HL-60 (cell line): ENCODE results near the gene TOX4.

Source experiments
- DNase-seq, 2 experiments: peaks; one replicate each; pipeline ENCODE4 v3.0.0-alpha.2; 2010 to 2020; ENCODE audit warnings: low read depth in 1 of 2, low spot score in 1 of 2
- H3K27ac ChIP-seq: fragments of 250-450 bp; sonication (Bioruptor Pico); replicated peaks from 2 replicates; pipeline ENCODE4 v1.5.1; 2020; ENCODE audit warnings: mild to moderate bottlenecking, moderate library complexity
- H3K27me3 ChIP-seq: fragments of 250-450 bp; sonication (Bioruptor Pico); 2 replicates; pipeline ENCODE4 v1.5.1; 2021; ENCODE audit warnings: mild to moderate bottlenecking, moderate library complexity; ENCODE audit not compliant: insufficient read depth, poor library complexity, severe bottlenecking
- H3K4me3 ChIP-seq: replicated peaks from 2 replicates; pipeline ENCODE4 v1.5.1; 2011; ENCODE audit warnings: mild to moderate bottlenecking, control low read depth, low read length; ENCODE audit not compliant: insufficient read depth
- GABPA ChIP-seq: IDR thresholded peaks from 2 replicates; pipeline ENCODE4 v1.6.1; 2012; ENCODE audit warnings: low read depth
- POLR2AphosphoS5 ChIP-seq: IDR thresholded peaks from 2 replicates; pipeline ENCODE4 v1.6.1; 2012; ENCODE audit warnings: low read depth
- SPI1 ChIP-seq: IDR thresholded peaks from 2 replicates; pipeline ENCODE4 v1.6.1; 2012; ENCODE audit warnings: low read depth, mild to moderate bottlenecking, borderline replicate concordance
- TF ChIP-seq, protein P1 (sequence below): IDR thresholded peaks from one replicate; pipeline ENCODE4 v1.5.1; 2011; ENCODE audit warnings: low read length, control low read depth, inconsistent platforms; ENCODE audit not compliant: insufficient read depth
- TF ChIP-seq, protein P2 (sequence below): IDR thresholded peaks from 2 replicates; pipeline ENCODE4 v1.6.1; 2012; ENCODE audit warnings: low read depth; ENCODE audit not compliant: insufficient replicate concordance

TOX4 gene

DNA sequence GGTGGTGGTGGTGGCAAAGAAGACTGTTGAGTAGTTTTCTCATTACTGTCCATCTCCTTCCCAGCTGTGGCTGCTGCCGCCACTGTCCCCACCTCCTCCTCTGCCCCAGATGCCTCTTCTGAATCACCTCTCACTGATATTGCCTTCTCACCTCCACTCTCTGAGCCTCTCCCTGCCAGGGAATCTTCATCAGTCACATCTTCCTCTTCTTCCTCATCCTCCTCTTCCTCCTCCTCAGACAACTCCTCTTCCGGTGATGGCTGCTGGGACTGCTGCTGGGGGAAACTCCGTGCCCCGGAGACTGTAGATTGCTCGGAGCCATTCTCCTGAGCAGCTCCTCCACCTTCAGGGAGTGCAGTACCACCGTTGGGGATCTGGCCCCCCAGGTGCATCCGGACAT is 46.2 kb downstream of the TOX4 start:
- DNase-seq: no peak
- Histone ChIP-seq H3K27me3 (peaks cover 15% of the 10 kb centered on the region), H3K27ac (no peak overlapping the region), H3K4me3 (no peak overlapping the region)
- TF ChIP-seq, protein P1, sequence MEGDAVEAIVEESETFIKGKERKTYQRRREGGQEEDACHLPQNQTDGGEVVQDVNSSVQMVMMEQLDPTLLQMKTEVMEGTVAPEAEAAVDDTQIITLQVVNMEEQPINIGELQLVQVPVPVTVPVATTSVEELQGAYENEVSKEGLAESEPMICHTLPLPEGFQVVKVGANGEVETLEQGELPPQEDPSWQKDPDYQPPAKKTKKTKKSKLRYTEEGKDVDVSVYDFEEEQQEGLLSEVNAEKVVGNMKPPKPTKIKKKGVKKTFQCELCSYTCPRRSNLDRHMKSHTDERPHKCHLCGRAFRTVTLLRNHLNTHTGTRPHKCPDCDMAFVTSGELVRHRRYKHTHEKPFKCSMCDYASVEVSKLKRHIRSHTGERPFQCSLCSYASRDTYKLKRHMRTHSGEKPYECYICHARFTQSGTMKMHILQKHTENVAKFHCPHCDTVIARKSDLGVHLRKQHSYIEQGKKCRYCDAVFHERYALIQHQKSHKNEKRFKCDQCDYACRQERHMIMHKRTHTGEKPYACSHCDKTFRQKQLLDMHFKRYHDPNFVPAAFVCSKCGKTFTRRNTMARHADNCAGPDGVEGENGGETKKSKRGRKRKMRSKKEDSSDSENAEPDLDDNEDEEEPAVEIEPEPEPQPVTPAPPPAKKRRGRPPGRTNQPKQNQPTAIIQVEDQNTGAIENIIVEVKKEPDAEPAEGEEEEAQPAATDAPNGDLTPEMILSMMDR: no peak
- TF ChIP-seq, protein P2, sequence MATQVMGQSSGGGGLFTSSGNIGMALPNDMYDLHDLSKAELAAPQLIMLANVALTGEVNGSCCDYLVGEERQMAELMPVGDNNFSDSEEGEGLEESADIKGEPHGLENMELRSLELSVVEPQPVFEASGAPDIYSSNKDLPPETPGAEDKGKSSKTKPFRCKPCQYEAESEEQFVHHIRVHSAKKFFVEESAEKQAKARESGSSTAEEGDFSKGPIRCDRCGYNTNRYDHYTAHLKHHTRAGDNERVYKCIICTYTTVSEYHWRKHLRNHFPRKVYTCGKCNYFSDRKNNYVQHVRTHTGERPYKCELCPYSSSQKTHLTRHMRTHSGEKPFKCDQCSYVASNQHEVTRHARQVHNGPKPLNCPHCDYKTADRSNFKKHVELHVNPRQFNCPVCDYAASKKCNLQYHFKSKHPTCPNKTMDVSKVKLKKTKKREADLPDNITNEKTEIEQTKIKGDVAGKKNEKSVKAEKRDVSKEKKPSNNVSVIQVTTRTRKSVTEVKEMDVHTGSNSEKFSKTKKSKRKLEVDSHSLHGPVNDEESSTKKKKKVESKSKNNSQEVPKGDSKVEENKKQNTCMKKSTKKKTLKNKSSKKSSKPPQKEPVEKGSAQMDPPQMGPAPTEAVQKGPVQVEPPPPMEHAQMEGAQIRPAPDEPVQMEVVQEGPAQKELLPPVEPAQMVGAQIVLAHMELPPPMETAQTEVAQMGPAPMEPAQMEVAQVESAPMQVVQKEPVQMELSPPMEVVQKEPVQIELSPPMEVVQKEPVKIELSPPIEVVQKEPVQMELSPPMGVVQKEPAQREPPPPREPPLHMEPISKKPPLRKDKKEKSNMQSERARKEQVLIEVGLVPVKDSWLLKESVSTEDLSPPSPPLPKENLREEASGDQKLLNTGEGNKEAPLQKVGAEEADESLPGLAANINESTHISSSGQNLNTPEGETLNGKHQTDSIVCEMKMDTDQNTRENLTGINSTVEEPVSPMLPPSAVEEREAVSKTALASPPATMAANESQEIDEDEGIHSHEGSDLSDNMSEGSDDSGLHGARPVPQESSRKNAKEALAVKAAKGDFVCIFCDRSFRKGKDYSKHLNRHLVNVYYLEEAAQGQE: no peak
- TF ChIP-seq POLR2AphosphoS5 (no peak), SPI1 (no peak)

DNA sequence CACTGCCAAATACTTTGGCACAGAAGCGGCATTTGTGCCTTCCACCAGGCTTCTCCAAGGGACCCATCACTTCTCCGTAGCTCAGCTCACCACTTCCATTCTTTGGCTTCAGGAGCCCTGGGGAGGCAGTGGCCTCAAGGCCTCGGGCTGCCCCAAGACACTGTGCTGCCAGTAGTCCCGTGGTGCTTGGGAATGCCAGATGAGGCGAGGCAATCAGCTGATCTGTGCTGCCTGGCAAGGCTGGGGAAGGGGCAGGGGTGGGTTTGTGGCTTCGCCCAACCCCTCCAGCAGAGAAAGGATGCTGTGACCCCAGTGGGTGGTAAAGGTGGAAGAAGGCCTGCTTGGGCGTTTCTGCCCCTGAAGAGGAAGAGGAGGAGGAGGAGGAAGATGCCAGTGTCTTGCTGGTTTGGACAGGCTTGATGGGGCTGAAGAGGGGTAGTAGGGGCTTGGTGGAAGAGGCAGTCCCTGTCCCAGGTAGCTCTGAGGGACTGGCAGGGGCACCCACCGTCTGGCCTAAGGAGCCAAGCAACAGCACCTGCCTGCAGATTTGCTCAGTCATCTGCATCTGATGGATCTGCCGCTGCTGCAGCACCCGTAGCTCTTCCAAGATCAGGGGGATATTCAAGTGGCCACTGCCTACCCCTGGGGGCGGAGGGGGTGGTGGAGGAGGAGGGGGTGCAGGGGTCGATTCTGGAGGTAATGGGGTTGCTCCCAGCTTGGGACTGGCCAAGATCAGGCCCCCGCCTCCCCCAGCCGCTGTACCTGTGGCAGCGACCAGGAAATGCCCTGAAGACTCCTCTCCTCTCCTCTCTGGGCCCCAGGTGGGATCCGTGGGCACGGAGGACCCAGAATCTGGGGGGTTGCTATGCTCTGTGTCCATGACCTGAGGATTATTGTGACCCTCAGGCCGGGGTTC is 47.8 kb downstream of the TOX4 start:
- Histone ChIP-seq H3K27ac (no peak overlapping the region), H3K27me3 (peaks cover 15% of the 10 kb centered on the region), H3K4me3 (no peak overlapping the region)
- no peak for TF ChIP-seq SPI1
- TF ChIP-seq, protein P1: no peak
- TF ChIP-seq, protein P2: no peak
- no peak for TF ChIP-seq GABPA
- no peak for TF ChIP-seq POLR2AphosphoS5
- no peak for DNase-seq

DNA sequence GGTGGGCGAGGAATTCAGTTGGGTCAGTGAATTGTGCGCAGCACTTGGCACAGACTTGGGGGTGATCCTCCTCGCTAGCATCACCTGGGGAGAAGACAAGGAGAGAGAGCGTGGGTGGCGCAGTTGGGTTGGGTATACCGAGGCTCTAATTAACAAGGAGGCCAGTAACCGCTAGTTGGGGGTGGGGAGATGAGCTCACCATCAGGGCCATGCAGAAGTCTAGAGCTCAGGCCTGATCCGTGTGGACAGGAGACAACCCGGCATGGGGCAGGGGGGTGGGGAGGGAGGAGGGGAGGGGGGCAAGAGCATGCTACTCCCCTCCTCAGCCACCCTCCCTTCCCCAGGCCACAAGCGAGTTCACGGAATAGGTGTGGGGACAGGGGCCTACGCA is 48.6 kb downstream of the TOX4 start:
- Histone ChIP-seq H3K27me3 (peaks cover 15% of the 10 kb centered on the region), H3K27ac (no peak overlapping the region), H3K4me3 (peak overlapping the region; percentile 52)
- no peak for DNase-seq
- TF ChIP-seq, protein P1: no peak
- TF ChIP-seq POLR2AphosphoS5 (no peak), GABPA (no peak), SPI1 (no peak)
- TF ChIP-seq, protein P2: no peak
